ENCODE results near the gene ZNF195.

Gene ZNF195

DNA sequence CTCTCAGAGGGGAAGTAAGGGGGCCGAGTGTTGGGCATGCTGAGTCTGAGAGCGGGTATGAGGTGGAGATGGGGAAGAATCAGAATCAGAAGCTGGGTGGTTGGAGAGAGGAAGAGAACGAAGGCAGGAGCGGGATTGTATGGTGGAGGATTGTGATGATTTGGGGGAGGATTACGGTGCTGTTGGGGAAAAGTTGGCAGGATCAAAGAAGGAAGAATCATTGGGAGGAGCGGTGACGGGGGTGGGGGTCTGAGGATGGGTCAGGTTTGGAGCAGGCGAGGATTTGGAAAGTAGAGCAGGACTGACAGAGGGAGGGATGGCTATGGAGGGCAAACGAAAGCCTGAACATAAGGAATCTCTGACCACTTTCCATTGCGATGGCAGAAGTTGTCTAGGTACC lies 22.1 kb downstream of the ZNF195 start:
- CTCF ChIA-PET, result interaction anchor here (2.1 kb wide), 1 partner anchor 16 kb away, joined by 8 read pairs; no protein-coding TSS in a partner anchor
- no peak for TF ChIP-seq HDGF (IDR thresholded peaks at IDR 0.05; ENCODE audit: borderline replicate concordance)
- no peak for TF ChIP-seq BHLHE40 (IDR thresholded peaks at IDR 0.05; ENCODE audit: borderline replicate concordance)
- TF ChIP-seq ZNF384 (IDR thresholded peaks at IDR 0.05), result no peak
- TF ChIP-seq NFRKB (IDR thresholded peaks at IDR 0.05), result no peak
- TF ChIP-seq FOXK2 (IDR thresholded peaks at IDR 0.05), result no peak
- no peak for TF ChIP-seq SUZ12 (IDR thresholded peaks at IDR 0.05)
- POLR2A ChIA-PET, result no interaction called here
- DNase-seq (ENCODE audit: extremely low spot score), result no peak

DNA sequence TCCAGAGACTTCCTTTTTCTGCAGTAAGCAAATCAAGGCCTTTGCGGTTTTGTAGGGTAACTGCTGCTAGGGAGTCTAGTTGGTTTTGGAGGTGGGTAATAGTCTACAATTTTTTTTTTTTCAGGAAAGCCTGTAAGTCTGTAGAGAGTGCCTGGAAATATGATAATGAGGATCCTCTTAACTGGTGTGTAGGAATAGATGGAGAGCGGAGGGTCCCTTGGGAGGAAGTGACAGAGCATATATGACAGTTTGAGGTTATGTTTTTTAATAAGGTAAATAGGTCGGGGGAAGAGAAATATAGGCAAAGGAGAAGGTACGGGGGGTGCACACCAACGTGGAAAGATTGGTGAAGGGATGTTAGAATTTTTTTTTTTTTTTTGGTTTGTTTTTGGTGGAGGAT lies 25.9 kb downstream of the ZNF195 start:
- no peak for DNase-seq (ENCODE audit: extremely low spot score)
- TF ChIP-seq TARDBP (IDR thresholded peaks at IDR 0.05) (no peak), LEF1 (IDR thresholded peaks at IDR 0.05; ENCODE audit: borderline replicate concordance) (no peak), NFRKB (IDR thresholded peaks at IDR 0.05) (no peak), ARNT (IDR thresholded peaks at IDR 0.05) (no peak), BHLHE40 (IDR thresholded peaks at IDR 0.05; ENCODE audit: borderline replicate concordance) (no peak), FOXM1 (IDR thresholded peaks at IDR 0.05; ENCODE audit: borderline replicate concordance) (no peak), ZNF384 (IDR thresholded peaks at IDR 0.05) (no peak)
- TF ChIP-seq, protein P1, sequence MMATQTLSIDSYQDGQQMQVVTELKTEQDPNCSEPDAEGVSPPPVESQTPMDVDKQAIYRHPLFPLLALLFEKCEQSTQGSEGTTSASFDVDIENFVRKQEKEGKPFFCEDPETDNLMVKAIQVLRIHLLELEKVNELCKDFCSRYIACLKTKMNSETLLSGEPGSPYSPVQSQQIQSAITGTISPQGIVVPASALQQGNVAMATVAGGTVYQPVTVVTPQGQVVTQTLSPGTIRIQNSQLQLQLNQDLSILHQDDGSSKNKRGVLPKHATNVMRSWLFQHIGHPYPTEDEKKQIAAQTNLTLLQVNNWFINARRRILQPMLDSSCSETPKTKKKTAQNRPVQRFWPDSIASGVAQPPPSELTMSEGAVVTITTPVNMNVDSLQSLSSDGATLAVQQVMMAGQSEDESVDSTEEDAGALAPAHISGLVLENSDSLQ (IDR thresholded peaks at IDR 0.05), result no peak
- POLR2A ChIA-PET, result interaction anchor here (1.1 kb wide), 1 partner anchor 26 kb away, joined by 4 read pairs; the partner anchor contains the start of gene ZNF195
- CTCF ChIA-PET, result interaction anchor here (1.5 kb wide), 1 partner anchor 12 kb away, joined by 4 read pairs; no protein-coding TSS in a partner anchor

DNA sequence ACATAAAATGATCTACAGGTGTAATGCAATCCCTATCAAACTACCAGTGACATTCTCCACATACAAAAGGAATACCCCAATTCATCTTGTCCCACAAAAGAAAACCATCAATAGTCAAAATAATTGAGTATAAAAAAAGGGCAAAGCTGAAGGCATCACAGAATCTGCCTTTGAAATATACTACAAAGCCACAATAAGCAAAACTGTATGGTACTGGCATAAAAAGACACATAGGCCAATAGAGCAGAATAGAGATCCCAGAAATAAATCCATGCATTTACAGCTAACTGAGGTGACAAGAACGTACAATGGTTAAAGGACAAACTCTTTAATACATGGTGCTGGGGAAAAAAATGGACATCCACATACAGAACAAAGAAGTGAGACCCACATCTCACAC lies 31.8 kb downstream of the ZNF195 start:
- CTCF ChIA-PET, result no interaction called here
- TF ChIP-seq LEF1 (IDR thresholded peaks at IDR 0.05; ENCODE audit: borderline replicate concordance), result no peak
- TF ChIP-seq SP1 (IDR thresholded peaks at IDR 0.05), result no peak
- TF ChIP-seq, protein P1 (IDR thresholded peaks at IDR 0.05), result no peak
- TF ChIP-seq FOXM1 (IDR thresholded peaks at IDR 0.05; ENCODE audit: borderline replicate concordance), result no peak
- no peak for TF ChIP-seq SUZ12 (IDR thresholded peaks at IDR 0.05)
- no peak for TF ChIP-seq TARDBP (IDR thresholded peaks at IDR 0.05)
- no peak for TF ChIP-seq FOXK2 (IDR thresholded peaks at IDR 0.05)
- TF ChIP-seq FOXA1 (IDR thresholded peaks at IDR 0.05), result no peak
- TF ChIP-seq NFRKB (IDR thresholded peaks at IDR 0.05), result no peak
- TF ChIP-seq BHLHE40 (IDR thresholded peaks at IDR 0.05; ENCODE audit: borderline replicate concordance), result no peak
- TF ChIP-seq ARNT (IDR thresholded peaks at IDR 0.05), result no peak
- no peak for TF ChIP-seq ELF4 (IDR thresholded peaks at IDR 0.05)
- TF ChIP-seq HDGF (IDR thresholded peaks at IDR 0.05; ENCODE audit: borderline replicate concordance), result no peak
- no peak for TF ChIP-seq ZNF384 (IDR thresholded peaks at IDR 0.05)
- no peak for TF ChIP-seq CTBP1 (IDR thresholded peaks at IDR 0.05; ENCODE audit: borderline replicate concordance)
- no peak for TF ChIP-seq L3MBTL2 (conservative IDR thresholded peaks at IDR 0.05)
- POLR2A ChIA-PET, result no interaction called here
- no peak for DNase-seq (ENCODE audit: extremely low spot score)

DNA sequence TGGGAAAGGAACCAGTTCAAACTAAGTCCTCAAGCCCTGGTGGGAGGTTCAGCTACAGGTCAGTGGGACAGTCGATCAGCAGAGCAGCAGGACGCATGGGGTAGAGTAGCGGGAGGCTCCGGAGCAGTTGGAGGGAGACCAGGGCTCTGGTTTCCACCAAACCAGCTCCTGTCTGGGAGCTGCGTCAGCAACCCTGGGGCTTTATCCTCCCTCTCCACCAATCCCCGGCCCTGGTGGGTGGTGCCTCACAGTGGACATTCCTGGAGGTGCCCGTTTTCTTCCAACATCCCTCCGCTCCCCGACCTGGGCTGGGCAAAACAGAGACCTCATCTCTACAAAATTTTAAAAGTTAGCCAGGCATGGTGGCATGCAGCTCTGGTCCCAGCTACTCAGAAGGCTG lies 32.4 kb downstream of the ZNF195 start:
- no peak for TF ChIP-seq ZNF384 (IDR thresholded peaks at IDR 0.05)
- no peak for TF ChIP-seq LEF1 (IDR thresholded peaks at IDR 0.05; ENCODE audit: borderline replicate concordance)
- no peak for TF ChIP-seq FOXK2 (IDR thresholded peaks at IDR 0.05)
- no peak for TF ChIP-seq FOXM1 (IDR thresholded peaks at IDR 0.05; ENCODE audit: borderline replicate concordance)
- no peak for TF ChIP-seq HDGF (IDR thresholded peaks at IDR 0.05; ENCODE audit: borderline replicate concordance)
- no peak for TF ChIP-seq ARNT (IDR thresholded peaks at IDR 0.05)
- no peak for TF ChIP-seq TARDBP (IDR thresholded peaks at IDR 0.05)
- no peak for TF ChIP-seq SUZ12 (IDR thresholded peaks at IDR 0.05)
- TF ChIP-seq CTBP1 (IDR thresholded peaks at IDR 0.05; ENCODE audit: borderline replicate concordance), result no peak
- no peak for TF ChIP-seq L3MBTL2 (conservative IDR thresholded peaks at IDR 0.05)
- TF ChIP-seq ELF4 (IDR thresholded peaks at IDR 0.05), result no peak
- TF ChIP-seq, protein P1 (IDR thresholded peaks at IDR 0.05), result no peak
- TF ChIP-seq SP1 (IDR thresholded peaks at IDR 0.05), result no peak
- TF ChIP-seq NFRKB (IDR thresholded peaks at IDR 0.05), result no peak
- TF ChIP-seq BHLHE40 (IDR thresholded peaks at IDR 0.05; ENCODE audit: borderline replicate concordance), result no peak
- TF ChIP-seq FOXA1 (IDR thresholded peaks at IDR 0.05), result no peak
- DNase-seq (ENCODE audit: extremely low spot score), result no peak
- POLR2A ChIA-PET, result no interaction called here
- CTCF ChIA-PET, result no interaction called here

DNA sequence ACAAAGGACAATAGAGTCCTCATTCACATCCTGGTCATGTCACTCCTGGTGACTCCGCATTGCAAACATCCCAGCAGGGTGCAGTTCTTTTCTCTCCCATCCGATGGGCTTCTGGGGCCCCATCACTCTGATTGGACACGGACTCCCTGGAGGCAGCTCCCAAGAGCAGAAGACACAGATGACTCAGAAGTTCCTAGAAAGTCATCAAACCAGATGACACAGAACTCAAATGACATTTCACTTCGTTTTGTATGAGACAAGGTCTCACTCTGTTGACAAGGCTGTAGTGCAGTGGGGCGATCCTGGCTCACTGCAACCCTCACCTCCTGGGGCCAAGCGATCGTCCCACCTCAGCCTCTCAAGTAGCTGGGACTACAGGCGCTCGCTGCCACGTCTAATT lies 33.2 kb downstream of the ZNF195 start:
- no peak for DNase-seq (ENCODE audit: extremely low spot score)
- ChIA-PET CTCF (no interaction called here), POLR2A (no interaction called here)
- no peak for TF ChIP-seq FOXK2 (IDR thresholded peaks at IDR 0.05)

DNA sequence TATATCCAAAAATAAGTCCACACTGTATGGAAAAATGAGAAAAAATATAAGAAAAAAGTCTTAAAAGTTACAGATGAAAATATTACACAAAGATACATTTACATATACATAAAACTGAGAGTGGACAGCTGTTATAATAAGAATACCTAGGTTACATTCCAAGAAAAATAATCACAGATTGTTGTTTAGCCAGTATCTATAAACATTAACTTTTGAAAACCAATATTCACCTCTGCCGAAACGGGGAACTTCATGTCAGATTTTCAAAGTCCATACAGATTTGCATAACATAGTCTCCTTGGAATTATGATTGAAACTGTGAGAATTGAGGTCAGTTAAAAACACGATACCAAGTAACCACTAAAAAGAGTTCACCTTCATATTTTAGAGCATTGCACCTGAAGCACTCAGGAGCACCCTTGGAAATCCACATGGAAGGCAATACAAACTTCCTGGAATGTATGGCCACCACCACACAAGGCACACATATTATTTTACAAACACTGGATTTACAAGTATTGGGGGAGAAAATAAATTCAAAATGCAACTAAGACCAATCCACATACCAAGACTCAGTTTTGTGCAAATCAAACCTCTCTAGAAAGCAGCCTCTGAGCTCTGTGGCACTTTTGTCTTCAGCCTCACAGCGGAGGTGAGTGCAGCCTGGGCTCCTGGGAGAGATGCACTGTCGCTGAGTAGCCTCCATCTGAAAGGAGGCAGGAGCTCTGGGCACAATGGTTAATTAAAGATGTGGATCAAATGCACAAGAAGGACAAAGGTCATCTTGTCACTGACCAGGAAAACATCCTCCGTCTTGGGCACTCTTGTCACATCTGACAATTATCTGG lies 34.4 kb downstream of the ZNF195 start:
- TF ChIP-seq TARDBP (IDR thresholded peaks at IDR 0.05) (no peak), L3MBTL2 (conservative IDR thresholded peaks at IDR 0.05) (no peak), BHLHE40 (IDR thresholded peaks at IDR 0.05; ENCODE audit: borderline replicate concordance) (no peak), ELF4 (IDR thresholded peaks at IDR 0.05) (no peak), SUZ12 (IDR thresholded peaks at IDR 0.05) (no peak)
- CTCF ChIA-PET, result no interaction called here

More for the DNA sequence above, 34.4 kb downstream of the ZNF195 start:
- no peak for DNase-seq (ENCODE audit: extremely low spot score)
- POLR2A ChIA-PET, result no interaction called here
